Calu3 (cell line): ENCODE measurements around the gene PLEKHM3. TPM values are rescaled to one million over a fixed set of nuclear protein-coding genes. Genes with fewer than 3 reads are reported as not detected.

Experiments used
- BruUV-seq: library from RNA; stranded (reverse); fragments of 400-500 nt; replicated peaks from 2 replicates; lab custom pipeline; 2021; lab: Mats Ljungman, UMichigan
- CTCF ChIA-PET: fragments of 300-600 bp; sonication (Branson Sonifier 250); formaldehyde crosslinking; loops from one replicate; lab custom pipeline; 2022; ENCODE audit warnings: antibody characterized with exemption; lab: Charles Lee
- DNase-seq: peaks from one replicate; pipeline ENCODE4 v3.0.0; 2022
- H3K27ac Mint-ChIP-seq: one replicate; pipeline ENCODE4 v1.8.0; 2022; ENCODE audit warnings: mixed read lengths; ENCODE audit not compliant: unreplicated experiment
- H3K27me3 Mint-ChIP-seq: one replicate; pipeline ENCODE4 v1.8.0; 2022; ENCODE audit warnings: mixed read lengths; ENCODE audit not compliant: unreplicated experiment
- H3K36me3 Mint-ChIP-seq: one replicate; pipeline ENCODE4 v1.8.0; 2022; ENCODE audit warnings: mild to moderate bottlenecking, moderate library complexity, mixed read lengths; ENCODE audit not compliant: insufficient read depth, unreplicated experiment
- H3K4me1 Mint-ChIP-seq: one replicate; pipeline ENCODE4 v1.8.0; 2022; ENCODE audit warnings: mild to moderate bottlenecking, low read depth, mixed read lengths; ENCODE audit not compliant: unreplicated experiment
- H3K4me3 Mint-ChIP-seq: one replicate; pipeline ENCODE4 v1.8.0; 2022; ENCODE audit warnings: mild to moderate bottlenecking, low read depth, moderate library complexity, mixed read lengths; ENCODE audit not compliant: unreplicated experiment
- H3K9me3 Mint-ChIP-seq: one replicate; pipeline ENCODE4 v1.8.0; 2022; ENCODE audit warnings: low read depth, mixed read lengths; ENCODE audit not compliant: unreplicated experiment
- intact Hi-C: fragments of 100-400 bp; cut with micrococcal nuclease; formaldehyde crosslinking; loops from one replicate; pipeline ENCODE4 v1.10.0; 2022; ENCODE audit not compliant: unreplicated experiment
- total RNA-seq: library from RNA; stranded (reverse); gene quantifications from 2 replicates; pipeline ENCODE4 v1.2.3, GENCODE V29; 2022
- TF ChIP-seq, protein P1 (sequence below): fragments of 200-600 bp; IDR thresholded peaks from one replicate; pipeline ENCODE4 v1.8.0; 2022; ENCODE audit warnings: antibody characterized with exemption; ENCODE audit not compliant: unreplicated experiment

Gene PLEKHM3
- total RNA-seq, 1 experiment from 2014 or later, result 8.0 TPM

DNA sequence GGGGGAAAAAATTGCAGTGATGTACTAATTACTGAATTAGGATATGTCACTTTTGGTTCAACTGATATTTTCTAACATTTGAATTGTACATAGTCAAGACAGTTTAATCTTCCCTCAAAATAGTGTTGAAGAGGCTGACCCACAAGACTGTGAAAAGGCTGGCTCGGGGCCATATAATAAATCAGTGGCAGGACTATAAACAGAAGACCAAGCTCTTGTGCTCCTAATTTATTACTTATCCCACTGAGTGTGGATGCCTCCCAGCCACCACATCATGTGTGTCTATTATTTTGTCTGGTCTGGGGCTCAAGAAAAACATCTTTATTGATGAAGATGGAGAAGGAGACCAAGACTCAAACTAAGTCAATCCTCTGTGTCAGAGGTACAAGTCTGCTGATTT is 64.4 kb downstream of the PLEKHM3 start:
- no peak for DNase-seq
- peaks cover 2% of the 10 kb centered on the region for H3K9me3 Mint-ChIP-seq
- no peak overlapping the region for H3K4me3 Mint-ChIP-seq
- BruUV-seq, result no TSS peak
- CTCF ChIA-PET, result no interaction called here
- no peak overlapping the region for H3K27ac Mint-ChIP-seq
- intact Hi-C loops, result no loop called here
- H3K4me1 Mint-ChIP-seq, result peaks cover 10% of the 10 kb centered on the region
- TF ChIP-seq, protein P1, sequence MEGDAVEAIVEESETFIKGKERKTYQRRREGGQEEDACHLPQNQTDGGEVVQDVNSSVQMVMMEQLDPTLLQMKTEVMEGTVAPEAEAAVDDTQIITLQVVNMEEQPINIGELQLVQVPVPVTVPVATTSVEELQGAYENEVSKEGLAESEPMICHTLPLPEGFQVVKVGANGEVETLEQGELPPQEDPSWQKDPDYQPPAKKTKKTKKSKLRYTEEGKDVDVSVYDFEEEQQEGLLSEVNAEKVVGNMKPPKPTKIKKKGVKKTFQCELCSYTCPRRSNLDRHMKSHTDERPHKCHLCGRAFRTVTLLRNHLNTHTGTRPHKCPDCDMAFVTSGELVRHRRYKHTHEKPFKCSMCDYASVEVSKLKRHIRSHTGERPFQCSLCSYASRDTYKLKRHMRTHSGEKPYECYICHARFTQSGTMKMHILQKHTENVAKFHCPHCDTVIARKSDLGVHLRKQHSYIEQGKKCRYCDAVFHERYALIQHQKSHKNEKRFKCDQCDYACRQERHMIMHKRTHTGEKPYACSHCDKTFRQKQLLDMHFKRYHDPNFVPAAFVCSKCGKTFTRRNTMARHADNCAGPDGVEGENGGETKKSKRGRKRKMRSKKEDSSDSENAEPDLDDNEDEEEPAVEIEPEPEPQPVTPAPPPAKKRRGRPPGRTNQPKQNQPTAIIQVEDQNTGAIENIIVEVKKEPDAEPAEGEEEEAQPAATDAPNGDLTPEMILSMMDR, result no peak
- H3K27me3 Mint-ChIP-seq, result no peaks in the 10 kb centered on the region
- no peaks in the 10 kb centered on the region for H3K36me3 Mint-ChIP-seq

DNA sequence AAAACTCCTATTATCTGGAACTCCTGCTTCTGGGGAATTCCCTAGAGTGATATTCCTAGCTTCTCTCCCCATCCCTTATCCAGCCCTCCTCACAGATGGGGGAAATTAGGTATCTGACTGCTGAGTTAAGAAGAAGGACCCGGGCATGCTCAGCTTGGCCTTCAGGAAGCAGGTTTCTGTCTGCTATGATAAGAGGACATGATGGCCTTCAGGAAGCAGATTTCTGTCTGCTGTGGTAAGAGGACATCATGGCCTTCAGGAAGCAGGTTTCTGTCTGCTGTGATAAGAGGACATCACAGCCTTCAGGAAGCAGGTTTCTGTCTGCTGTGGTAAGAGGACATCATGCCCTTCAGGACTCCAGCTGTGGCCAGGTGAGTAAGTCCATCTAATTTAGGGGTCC is 65.2 kb downstream of the PLEKHM3 start:
- BruUV-seq, result no TSS peak
- CTCF ChIA-PET, result interaction anchor here (0.6 to 0.7 kb wide), 2 partner anchors 49 to 66 kb away, joined by 3 read pairs; no protein-coding TSS in a partner anchor
- Mint-ChIP-seq H3K36me3 (no peaks in the 10 kb centered on the region), H3K27ac (no peak overlapping the region), H3K9me3 (peaks cover 2% of the 10 kb centered on the region), H3K4me3 (no peak overlapping the region), H3K27me3 (no peaks in the 10 kb centered on the region), H3K4me1 (peaks cover 16% of the 10 kb centered on the region)
- DNase-seq, result no peak
- TF ChIP-seq, protein P1, result no peak
- intact Hi-C loops, result no loop called here

DNA sequence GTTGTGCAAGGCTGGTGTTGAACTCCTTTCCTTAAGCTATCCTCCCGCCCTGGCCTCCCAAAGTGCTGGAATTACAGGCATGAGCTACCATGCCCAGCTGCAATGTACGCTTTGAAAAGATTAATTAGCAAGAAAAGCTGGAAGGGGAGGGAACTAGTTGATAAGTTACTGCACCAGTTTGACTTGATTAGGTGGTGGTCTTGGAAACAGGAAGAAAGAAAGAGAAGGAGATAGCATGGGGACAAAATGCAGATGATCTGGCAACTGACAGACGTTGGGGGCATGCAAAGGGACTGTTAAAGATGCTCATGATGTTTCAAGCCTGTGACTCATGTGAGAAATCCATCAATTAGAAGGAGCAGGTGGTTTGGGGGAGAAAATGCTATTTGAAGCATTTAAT is 68.6 kb downstream of the PLEKHM3 start:
- CTCF ChIA-PET, result interaction anchor here (0.7 kb wide), 3 partner anchors 140 to 208 kb away, joined by 3 to 4 read pairs (median 4); no protein-coding TSS in a partner anchor
- intact Hi-C loops, result no loop called here
- Mint-ChIP-seq H3K4me1 (peaks cover 29% of the 10 kb centered on the region), H3K36me3 (no peaks in the 10 kb centered on the region), H3K27ac (no peak overlapping the region), H3K4me3 (no peak overlapping the region), H3K9me3 (no peaks in the 10 kb centered on the region), H3K27me3 (no peaks in the 10 kb centered on the region)
- no peak for DNase-seq
- no TSS peak for BruUV-seq
- TF ChIP-seq, protein P1, result no peak

DNA sequence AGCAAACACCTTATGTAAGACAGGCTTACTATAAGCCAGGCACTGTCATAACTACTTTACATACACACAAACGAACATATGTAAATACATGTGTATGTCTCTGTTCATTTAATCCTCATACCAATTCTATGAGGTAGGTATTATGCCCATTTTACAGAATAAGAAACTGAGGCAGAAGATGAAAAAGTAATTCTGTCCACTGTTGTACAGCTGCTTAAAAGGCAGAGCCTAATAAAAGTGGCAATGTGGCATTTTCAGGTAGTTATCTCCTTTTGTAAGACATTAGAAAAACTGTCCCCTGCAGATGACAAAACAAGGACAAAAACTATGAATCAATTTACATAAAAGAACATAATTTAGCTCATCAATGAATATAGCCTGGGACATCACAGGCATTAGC is 69.9 kb downstream of the PLEKHM3 start:
- H3K36me3 Mint-ChIP-seq, result no peaks in the 10 kb centered on the region
- BruUV-seq, result no TSS peak
- H3K4me3 Mint-ChIP-seq, result no peak overlapping the region
- peaks cover 27% of the 10 kb centered on the region for H3K4me1 Mint-ChIP-seq
- intact Hi-C loops, result no loop called here
- no peaks in the 10 kb centered on the region for H3K27me3 Mint-ChIP-seq
- CTCF ChIA-PET, result interaction anchor here (0.6 kb wide), 1 partner anchor 58 kb away, joined by 3 read pairs; no protein-coding TSS in a partner anchor
- TF ChIP-seq, protein P1, result no peak
- no peak for DNase-seq
- H3K9me3 Mint-ChIP-seq, result no peaks in the 10 kb centered on the region
- H3K27ac Mint-ChIP-seq, result no peak overlapping the region
